Measurements from ENCODE around the gene JAZF1. TPM values are rescaled to one million over a fixed set of nuclear protein-coding genes. Genes with fewer than 3 reads are reported as not detected.
A peak's percentile ranks its signal among the peaks of the same experiment; 100 is the strongest.

The JAZF1 gene
- total and polyA plus RNA-seq, 7 donors = 2.3 to 10.6 (median 5.3) TPM

- H3K4me3 ChIP-seq = no peak overlapping the region
- H3K36me3 ChIP-seq (ENCODE audit: insufficient read depth in 1 of 2, low read depth in 1 of 2) = no peaks in the 10 kb centered on the region
- H3K27ac ChIP-seq = no peak overlapping the region
- DNase-seq (no peak), ATAC-seq (no peak)
- no peaks in the 10 kb centered on the region for H3K9me3 ChIP-seq
- no peak for TF ChIP-seq CTCF (IDR thresholded peaks at IDR 0.05)
- H3K27me3 ChIP-seq (ENCODE audit: insufficient read depth in 3 of 3, low read length in 2 of 3) = no peaks in the 10 kb centered on the region
- 81 to 92% (median 88%) methylated on average over 3 of the region's 3 CpGs for WGBS, 3 donors
- H3K4me1 ChIP-seq = peaks cover 16% of the 10 kb centered on the region
- intact Hi-C loops (cut with DNase I) = no loop called here
Measured at GRCh38 chr7:28112467-28112866, 68.1 kb downstream of the JAZF1 start.

GRCh38 chr7:28112012-28112411 lies 68.6 kb downstream of the JAZF1 start:
- intact Hi-C loops (cut with DNase I) = no loop called here
- ATAC-seq = no peak
- Histone ChIP-seq H3K4me3 (no peak overlapping the region), H3K36me3 (ENCODE audit: insufficient read depth in 1 of 2, low read depth in 1 of 2) (no peaks in the 10 kb centered on the region), H3K27me3 (ENCODE audit: insufficient read depth in 3 of 3, low read length in 2 of 3) (no peaks in the 10 kb centered on the region), H3K27ac (no peak overlapping the region), H3K9me3 (no peaks in the 10 kb centered on the region), H3K4me1 (peaks cover 20% of the 10 kb centered on the region)
- DNase-seq = no peak
- TF ChIP-seq CTCF (IDR thresholded peaks at IDR 0.05) = no peak
- WGBS, 3 donors = 78 to 80% (median 79%) methylated on average over 3 of the region's 3 CpGs

- H3K9me3 ChIP-seq = no peaks in the 10 kb centered on the region
- WGBS, 3 donors = 94 to 97% (median 97%) methylated on average over 4 of the region's 4 CpGs
- ATAC-seq = no peak
- no peaks in the 10 kb centered on the region for H3K27me3 ChIP-seq (ENCODE audit: insufficient read depth in 3 of 3, low read length in 2 of 3)
- TF ChIP-seq CTCF (IDR thresholded peaks at IDR 0.05) = no peak
- no peak for DNase-seq
- intact Hi-C loops (cut with DNase I) = no loop called here
- peaks cover 30% of the 10 kb centered on the region for H3K4me1 ChIP-seq
- no peak overlapping the region for H3K27ac ChIP-seq
- no peaks in the 10 kb centered on the region for H3K36me3 ChIP-seq (ENCODE audit: insufficient read depth in 1 of 2, low read depth in 1 of 2)
- H3K4me3 ChIP-seq = no peak overlapping the region
Measured at GRCh38 chr7:28110427-28111012, 70.1 kb downstream of the JAZF1 start.

GRCh38 chr7:28108747-28109146 lies 71.8 kb downstream of the JAZF1 start:
- intact Hi-C loops (cut with DNase I) = loop anchor here in 1 of 2 donors (5.0 kb wide), 1 partner anchor 69 kb away; no protein-coding TSS in a partner anchor
- peak overlapping the region; percentile 82 for H3K27ac ChIP-seq
- WGBS, 3 donors = 94 to 97% (median 97%) methylated on average over 3 of the region's 3 CpGs

More at GRCh38 chr7:28108747-28109146, 71.8 kb downstream of the JAZF1 start:
- TF ChIP-seq CTCF (IDR thresholded peaks at IDR 0.05) = no peak
- H3K9me3 ChIP-seq = no peaks in the 10 kb centered on the region
- H3K4me3 ChIP-seq = no peak overlapping the region
- DNase-seq (no peak), ATAC-seq (no peak)
- H3K4me1 ChIP-seq = peaks cover 45% of the 10 kb centered on the region
- H3K27me3 ChIP-seq (ENCODE audit: insufficient read depth in 3 of 3, low read length in 2 of 3) = no peaks in the 10 kb centered on the region
- H3K36me3 ChIP-seq (ENCODE audit: insufficient read depth in 1 of 2, low read depth in 1 of 2) = no peaks in the 10 kb centered on the region

All from psoas muscle (tissue), 8 donors.